HL-60/S4 treated with phorbol 12-myristate 13-acetate at 8.2 ng/mL for 4 days and 3 days (cell line): Measurements from ENCODE around the gene GBP1.

ENCODE experiments used
- in situ Hi-C: fragments of 300-500 bp; cut with MboI; formaldehyde crosslinking; loops from 2 replicates; pipeline ENCODE4 v1.15.0; 2022; ENCODE audit warnings: low sequenced_read_pairs

GBP1 gene

GRCh38 chr1:89022167-89022959 is 42.6 kb downstream of the GBP1 start, which contains the start of gene GBP3:
TSS of gene GBP3 (minus strand) at chr1:89022866. CDS start at chr1:89020721, 2,145 bp downstream.
- in situ Hi-C loops: loop anchor here (25.0 kb wide), 1 partner anchor 340 kb away; the partner anchor contains the start of gene GBP6

GRCh38 chr1:89018318-89018717 is 46.7 kb downstream of the GBP1 start:
- in situ Hi-C loops: loop anchor here (25.0 kb wide), 1 partner anchor 344 kb away; the partner anchor contains the start of gene GBP6

GRCh38 chr1:89008511-89008910 is 56.5 kb downstream of the GBP1 start:
- in situ Hi-C loops: loop anchor here (25.0 kb wide), 1 partner anchor 354 kb away; the partner anchor contains the start of gene GBP6

GRCh38 chr1:89005286-89006151 is 59.5 kb downstream of the GBP1 start:
- in situ Hi-C loops: loop anchor here (25.0 kb wide), 1 partner anchor 357 kb away; the partner anchor contains the start of gene GBP6
